NCI-H128 (cell line): Measurements from ENCODE around the gene NWD2.

Experiments
- DNase-seq: peaks from one replicate; lab custom pipeline; 2025; ENCODE audit not compliant: unreplicated experiment; lab: John Stamatoyannopoulos, UW

NWD2 gene

DNA sequence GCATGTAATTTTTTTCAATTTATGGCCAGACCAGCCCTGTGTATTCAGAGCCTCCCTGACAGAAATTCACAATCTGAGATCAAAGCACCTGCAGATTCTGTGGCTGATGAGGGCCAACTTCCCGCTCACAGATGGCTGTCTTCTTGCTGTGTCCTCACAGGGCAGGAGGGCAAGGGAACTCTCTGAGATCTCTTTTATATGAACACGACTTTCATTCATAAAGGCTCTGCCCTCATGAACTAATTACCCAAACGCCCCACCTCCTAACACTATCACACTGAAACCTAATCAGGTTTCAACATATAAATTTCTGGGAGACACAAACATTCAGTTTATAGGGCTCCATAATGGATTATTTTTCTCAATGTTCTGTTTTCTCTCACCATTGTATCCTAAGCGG, 192.6 kb downstream of the NWD2 start:
- DNase-seq, result no peak

GRCh38 chr4:37438564-37439279, 194.2 kb downstream of the NWD2 start:
- no peak for DNase-seq

- DNase-seq, result no peak
Measured at GRCh38 chr4:37439809-37440474, 195.4 kb downstream of the NWD2 start.

DNA sequence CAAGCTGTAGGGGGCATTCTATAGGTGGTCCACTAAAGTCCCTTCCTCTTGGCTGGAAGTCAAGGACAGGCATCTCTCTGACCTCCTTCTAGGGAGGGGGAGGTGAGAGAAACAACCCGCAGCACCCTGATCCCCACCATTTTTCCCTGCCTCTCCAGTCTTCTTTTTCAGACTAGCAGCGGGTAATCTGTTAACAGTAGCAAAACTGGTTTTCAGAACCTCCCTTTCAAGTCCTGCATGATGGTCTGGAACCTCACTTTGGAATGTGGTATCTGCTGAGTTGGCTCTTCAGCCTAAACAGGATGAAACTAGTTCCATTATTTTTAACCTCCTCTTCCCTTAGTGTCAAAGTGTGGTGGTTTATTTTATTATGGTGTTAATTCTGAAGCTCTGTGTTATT, 196.0 kb downstream of the NWD2 start:
- no peak for DNase-seq

DNA sequence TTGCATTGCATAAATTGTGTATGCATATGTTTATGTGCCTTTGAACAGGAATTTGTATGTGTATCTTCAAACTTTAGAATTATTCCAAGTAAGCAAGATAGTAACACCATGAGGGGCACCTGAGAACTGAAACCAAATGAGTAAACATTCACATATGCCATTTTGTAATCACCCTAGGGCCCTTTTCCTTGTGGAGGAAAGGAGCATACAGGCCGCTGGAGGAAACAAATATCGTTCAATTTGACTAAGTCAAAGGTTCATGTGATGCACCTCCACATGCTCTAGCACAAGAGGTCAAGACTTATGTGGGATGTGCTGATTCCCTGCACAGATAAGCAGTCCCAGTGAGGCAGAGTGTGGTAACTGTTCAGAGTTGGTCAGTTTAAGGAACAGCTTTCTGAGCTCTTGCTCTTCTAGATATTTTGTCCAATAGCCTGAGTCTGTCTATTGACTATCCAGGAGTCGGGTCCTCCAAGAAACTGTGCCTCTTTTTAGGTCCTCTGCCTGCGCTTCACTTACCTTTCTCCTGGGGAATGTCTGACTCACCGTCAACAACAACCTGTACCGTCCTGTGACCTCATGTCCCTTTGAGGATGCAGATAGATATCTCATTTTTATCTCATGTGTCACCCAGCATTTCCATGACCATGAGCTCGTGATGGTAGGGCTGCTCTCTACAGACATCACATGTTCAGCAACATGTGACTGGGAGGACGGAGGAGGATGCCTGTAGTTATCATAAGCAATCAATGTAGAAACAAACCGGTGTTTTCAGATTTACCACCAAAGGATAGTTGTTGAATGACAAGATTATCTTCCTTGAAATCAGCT, 196.9 kb downstream of the NWD2 start:
- DNase-seq, result no peak

DNA sequence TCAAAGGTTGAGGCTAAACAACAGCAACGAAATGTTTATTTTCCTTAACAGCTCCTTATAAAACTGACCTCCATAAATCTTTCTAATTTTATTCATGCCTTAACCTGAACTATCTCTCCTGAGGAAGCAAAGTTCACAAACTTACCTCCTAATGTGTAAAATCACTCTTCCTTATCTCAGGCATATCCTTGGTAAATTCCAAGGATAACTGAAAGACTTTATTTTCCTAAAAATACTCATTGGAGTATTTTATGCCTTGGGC, 197.4 kb downstream of the NWD2 start:
- no peak for DNase-seq

DNA sequence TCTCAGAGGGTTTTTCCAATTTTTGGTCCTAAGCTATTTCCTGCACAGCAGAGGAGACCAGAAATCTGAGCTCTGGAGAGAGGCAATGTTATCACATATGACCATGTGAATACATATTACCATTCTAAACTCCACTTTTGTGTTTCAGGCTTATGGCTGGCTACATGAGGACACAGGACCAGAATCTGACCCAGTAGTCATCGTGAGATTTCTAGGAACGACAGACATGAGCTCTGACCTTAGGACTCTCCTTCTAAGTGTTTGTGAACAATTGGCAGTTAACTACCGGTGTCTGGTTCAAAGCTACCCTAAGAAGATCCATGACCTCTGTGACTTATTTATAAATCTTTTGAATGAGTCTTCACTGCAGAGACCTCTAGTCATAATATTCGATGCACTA, 198.6 kb downstream of the NWD2 start:
- DNase-seq, result no peak

DNA sequence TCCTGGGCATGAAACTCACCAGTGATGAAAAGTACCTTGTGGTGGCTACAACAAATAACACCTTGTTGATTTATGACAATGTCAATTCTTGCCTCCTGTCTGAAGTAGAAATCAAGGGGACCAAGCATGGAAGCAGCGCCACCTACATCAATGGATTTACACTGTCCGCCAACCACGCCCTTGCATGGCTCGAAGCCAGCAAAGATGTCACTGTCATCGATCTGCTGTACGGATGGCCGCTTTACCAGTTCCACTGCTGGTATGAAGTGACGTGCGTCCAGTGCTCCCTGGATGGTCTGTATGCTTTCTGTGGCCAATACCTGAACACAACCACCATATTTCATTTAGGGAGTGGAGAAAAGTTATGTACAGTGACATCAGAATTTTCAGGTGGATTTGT, 200.5 kb downstream of the NWD2 start:
- DNase-seq, result no peak

DNA sequence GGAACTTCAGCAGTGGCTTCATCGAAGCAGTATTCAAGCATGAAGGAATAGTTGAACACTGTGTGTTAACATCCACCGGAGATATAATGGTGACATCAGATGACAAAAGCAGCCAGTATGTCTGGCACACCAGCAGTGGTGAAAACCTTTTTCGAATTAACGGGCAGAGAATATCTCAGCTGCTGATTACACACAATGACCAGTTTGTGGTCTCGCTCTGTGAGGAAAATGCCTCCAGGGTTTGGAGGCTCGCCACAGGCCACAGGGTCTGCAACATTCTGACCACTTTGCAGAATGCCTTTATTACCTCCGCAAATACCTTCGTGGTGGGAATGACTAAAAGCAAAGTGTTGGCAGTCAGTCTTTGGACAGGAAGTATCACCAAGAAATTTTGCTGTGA, 201.5 kb downstream of the NWD2 start:
- no peak for DNase-seq

DNA sequence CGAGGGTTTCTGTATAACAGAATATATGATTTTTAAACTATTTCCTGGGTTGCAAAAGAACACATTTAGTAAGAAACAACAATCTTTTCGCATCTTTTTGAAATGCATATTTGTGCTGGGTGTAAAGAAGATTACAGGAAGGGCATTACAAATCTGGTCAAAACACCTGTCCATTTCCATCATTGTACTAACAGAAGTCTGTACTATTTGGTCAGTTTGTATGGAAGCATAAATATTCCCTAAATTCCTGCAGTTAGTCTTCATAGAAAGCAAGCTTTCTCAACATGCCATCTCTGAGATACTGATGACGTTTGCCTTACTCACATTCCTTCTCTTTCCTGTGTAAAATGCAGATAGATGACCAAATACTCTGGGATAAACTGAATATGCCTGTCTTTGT, 203.3 kb downstream of the NWD2 start:
- DNase-seq, result no peak

GRCh38 chr4:37450309-37450708, 205.8 kb downstream of the NWD2 start:
- no peak for DNase-seq

DNA sequence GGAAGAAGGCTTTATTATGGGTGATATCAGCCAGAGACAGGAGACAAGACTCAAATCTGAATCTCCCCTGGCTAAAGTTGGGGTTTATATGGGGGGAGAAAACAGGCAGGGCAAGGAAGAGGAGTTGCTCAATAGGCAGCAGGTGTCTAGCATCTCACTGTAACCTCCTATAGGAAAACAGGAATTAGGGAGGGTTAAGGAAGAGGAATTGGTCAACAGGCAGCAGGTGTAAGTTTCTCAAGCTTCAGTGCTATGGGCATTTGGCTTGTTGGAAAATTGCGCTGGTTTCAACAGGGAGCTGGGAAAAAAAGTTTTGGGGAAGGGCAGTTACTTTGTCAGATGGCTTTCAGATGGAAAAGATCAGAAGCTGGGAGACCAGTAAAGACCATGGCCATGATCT, 206.4 kb downstream of the NWD2 start:
- no peak for DNase-seq

- no peak for DNase-seq
Measured at GRCh38 chr4:37451656-37452055, 207.1 kb downstream of the NWD2 start.

DNA sequence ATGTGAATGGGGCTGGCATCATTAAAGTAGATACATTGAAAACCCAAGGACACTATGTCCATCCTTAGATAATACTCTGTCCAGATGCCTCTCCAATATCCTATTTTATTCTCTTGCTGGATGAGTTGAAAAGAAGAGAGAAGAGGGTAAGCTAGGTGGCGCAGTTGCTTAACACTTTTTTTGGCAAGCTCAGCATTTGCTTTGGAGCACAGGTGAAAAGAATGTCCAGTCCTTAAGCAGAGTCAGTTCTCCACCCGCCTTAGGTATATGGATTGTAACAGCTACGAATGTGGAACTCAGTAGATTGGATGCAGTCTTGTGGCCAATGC, 208.4 kb downstream of the NWD2 start:
- DNase-seq, result peak; percentile 45

DNA sequence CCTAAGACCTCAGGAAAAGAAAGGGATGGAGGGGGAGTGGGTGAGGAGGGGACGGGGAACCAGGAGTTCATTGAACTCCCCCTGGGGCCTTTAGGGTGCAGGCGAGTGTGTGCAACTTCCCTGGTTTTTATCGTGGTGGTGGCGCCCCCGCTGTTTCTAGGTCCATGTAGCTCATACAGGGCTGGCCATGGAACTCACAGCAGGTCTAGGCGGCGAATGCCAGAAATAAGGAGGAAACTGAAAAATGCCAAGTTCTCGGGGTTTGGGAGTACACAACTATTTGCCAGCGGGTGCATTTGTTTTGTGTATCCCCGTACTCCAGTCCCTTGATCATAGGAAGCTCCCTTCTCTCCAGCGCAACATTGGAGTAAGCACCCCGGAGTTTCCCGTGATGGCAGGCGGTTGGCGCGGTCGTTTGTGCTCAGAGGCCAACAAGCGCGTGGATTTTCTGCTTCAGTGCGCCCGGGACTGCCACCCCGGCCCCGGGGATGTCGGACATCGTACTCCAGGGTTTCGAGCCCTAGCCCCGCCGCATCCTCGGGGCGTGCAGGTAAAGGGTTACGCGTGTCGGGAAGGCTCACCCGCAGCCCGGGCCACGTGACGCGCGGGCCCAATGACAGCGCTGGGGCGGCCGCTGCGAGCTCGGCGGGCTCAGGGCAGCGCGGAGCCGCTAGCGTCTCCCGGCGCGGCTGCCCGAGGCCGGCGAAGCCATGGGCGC, 208.9 kb downstream of the NWD2 start:
- DNase-seq, result peak; percentile 8

DNA sequence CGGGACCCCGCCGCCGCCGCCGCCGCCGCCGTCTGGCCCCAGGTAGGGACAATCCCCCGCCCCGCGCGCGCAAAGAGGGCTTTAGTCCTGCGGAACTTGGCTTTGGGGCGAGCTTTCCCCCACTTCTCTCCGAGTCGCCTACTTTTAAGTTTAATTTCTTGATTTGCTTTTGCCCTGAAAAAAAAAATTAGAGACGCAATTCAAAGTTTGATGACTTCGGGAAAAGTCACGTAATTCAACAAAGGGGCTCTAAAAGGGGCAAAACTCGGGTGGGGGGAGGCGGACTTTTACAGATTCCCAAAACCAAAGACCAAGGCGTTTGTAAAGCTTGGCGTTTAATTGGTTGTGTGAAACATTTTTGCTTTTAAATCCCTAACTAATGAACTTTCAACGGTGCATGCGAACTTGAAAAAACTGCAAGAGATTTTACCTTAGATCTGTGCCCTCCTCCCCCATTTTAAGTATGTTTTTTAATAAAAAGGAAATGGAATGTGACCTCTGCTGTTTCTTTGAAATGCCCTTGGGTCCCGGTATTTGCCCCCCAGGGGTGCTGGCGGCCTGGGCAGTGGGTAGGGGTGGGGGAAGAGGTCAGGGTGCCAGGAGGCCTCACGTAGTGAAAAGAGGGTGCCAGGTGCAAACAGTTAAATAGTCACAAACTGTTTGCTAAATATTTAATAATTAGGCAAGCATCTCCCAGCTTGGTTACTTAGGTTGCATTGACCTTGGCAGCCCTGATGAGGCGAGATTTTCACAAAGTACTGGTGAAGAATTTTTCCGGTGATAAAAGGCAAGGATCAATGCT, 209.7 kb downstream of the NWD2 start:
- no peak for DNase-seq

GRCh38 chr4:37455301-37456131, 211.0 kb downstream of the NWD2 start:
- DNase-seq, result no peak

DNA sequence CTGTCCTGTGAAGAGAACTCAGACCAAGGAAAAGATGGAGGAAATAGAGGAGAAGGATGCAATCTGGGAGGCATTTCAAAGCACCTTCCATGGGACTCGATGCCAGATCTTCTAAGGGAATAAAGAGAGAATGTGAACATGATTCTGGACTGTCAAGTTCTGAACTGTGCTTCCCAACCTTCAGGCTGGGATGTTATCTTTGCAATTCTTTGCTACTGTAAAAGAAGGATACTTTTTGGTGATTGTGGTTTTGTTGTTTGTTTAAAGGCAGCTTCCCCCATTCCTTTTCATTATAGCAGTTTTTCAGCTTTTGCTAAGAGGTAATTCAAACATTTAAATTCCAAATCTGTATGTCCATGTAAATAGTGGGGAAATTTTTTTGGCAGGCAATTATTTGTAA, 217.3 kb downstream of the NWD2 start:
- no peak for DNase-seq

- DNase-seq, result no peak
Measured at GRCh38 chr4:37463033-37463856, 218.7 kb downstream of the NWD2 start.
